CD4-positive, alpha-beta T cell treated with Interleukin-4 for 1 hour (primary cell): Measurements from ENCODE around the gene ZNF296.

Experiments used
- DNase-seq, 2 donors: peaks; one replicate each; pipeline ENCODE4 v3.0.0-alpha.2; 2020 to 2022

The ZNF296 gene

DNA sequence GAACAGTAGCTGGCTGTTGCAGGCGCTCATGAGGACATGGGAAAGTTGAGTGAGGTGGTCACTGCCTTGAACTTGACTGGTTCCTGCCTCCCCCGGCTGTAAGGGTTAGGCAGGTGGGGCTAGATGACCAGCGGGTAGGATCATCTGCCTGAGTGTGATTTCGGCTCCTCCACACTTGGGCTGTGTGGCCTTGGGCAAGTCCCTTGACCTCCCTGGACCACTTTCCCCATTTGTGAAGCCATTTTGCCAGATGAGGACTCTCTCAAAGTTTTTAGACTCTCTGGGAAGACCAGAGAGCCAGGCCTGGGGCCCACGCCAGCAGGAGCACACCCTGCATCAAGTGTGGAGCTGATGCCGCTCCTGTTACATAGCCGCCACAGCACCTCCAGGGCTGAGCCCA is 26.2 kb upstream of the ZNF296 start:
- DNase-seq: no peak

DNA sequence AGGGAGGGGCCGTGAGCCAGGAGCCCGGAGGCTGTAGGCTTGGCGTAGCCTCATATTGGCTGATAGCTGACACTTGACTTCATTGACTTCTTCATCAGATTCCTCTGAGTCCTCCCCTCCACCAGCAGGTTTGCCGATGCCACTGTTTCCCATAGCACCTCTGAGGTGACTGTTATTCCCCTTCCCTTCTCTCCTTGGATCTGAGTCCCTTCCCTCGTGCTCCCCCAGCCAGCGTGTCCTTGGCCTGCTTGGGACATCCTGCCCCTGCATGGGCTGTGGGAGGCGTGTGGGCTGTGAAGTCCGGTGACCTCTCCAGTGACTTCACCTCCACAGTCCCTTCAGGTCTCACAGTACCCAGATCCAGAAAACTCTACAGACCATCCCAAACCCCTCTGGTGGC is 25.5 kb upstream of the ZNF296 start:
- DNase-seq: no peak

DNA sequence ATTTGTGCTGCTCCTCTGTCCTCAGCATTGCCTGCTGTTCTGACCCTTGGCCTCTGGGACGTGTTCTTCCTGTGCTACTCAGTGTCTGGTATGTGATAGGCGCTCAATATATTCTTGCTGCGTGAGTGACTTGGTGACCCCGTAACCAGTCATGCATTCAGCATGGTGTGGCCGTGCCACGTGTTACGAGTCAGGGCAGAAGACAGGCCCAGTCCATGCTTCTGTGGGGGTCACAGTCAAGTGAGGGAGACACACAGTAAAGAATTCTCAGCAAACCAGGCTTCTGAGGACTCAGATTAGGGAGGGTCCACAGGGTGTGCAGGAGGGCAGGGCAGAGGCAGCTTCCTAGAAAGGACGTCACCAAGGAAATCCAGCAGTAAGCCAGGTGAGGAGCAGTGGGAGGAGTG is 24.6 kb upstream of the ZNF296 start:
- no peak for DNase-seq

DNA sequence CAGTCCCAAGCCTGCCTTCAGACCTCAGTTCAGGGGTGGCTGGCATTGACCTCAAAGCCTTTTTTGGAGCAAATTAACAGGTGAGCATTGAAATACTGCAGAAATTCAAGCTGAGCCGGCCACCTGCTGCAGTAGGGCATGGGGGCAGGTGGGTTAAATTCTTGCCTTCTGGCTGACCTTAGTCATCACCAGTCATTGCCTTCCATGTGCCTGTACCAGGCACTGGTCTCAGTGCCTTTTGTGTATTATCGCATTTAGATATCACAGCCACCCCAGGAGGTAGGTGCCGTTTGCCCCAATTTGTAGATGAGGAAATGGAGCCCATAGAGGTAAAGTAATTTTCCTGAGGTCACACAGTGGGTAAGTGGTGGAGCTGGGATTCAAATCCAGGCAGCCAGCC is 23.9 kb upstream of the ZNF296 start:
- DNase-seq: no peak

DNA sequence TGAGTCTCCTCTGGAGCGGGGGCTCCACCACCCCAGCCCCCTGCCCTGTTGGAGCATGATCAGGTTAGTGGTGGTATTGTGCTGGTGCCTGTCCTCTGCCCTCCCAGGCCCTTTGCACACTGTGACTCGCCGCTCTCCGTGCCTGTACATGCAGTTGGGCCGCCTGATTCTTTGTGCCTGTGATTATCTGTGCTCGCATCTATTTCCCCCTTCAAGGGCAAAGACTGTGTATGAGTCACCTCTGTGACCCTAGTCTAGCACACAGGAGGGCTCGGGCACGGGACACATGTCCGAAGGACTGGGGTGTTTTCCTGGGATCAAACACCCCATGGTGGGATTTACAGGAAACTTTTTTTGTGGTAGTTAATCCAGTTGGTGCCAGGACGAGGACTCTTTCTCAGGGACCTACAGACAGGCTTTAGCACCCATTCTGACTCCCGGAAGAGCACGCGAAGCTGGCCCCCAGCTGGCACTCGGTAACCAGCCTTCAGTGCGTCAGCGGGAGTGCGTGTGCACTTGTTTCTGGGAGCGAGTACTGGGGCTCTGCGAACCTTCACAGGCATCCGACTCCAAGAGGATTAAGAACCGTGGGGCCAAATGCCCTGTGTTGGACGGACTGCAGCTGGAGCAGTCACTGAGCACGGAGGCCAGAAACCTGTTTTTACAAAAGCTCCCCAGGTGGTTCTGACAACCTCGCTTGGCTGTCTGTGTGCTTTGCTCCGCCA is 23.4 kb upstream of the ZNF296 start:
- no peak for DNase-seq

DNA sequence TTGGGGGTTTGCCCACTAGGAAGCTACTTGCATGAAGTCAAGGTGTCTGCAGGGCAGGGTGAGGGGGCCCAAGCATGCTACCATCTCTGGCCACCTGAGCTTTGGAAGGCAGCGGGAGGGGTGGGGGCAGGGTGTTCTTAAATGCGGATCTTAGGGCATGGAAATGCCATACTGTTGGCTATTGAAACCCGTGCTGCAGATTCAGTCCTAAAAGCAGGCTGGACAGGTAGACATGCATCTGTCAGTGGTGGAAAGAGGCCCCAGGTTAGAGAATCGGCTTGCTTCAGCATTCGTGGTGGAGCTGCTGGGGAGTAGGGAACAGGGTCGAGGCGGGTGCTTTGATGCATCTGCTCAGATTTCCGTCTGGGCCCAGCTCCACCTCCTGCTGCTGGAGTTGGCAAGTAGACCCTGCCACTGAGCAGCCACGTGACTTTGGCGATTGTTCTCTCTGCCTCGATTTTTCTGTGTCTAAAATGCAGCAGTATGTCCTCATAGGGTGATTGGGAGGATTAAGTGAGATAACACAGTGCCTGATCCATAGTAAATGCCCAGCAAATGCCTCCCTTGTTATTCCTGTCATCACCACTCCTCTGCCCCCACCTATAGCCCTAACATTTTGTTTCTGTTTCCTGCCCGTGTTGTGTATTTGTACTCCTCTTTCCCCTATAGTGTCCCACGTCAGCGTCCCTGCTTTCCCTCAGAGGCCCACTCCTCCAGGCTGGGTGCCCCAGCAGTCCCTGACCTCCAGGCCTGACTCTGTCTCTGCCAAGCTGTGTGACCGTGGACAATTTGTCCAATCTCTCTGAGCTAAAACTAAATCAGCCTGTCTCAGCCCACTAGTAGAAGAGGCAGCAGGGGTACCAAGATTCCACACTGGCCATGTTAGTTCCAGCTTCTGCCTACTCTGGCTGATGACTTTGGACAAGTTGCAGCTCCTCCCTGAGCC is 22.5 kb upstream of the ZNF296 start:
- DNase-seq: no peak

DNA sequence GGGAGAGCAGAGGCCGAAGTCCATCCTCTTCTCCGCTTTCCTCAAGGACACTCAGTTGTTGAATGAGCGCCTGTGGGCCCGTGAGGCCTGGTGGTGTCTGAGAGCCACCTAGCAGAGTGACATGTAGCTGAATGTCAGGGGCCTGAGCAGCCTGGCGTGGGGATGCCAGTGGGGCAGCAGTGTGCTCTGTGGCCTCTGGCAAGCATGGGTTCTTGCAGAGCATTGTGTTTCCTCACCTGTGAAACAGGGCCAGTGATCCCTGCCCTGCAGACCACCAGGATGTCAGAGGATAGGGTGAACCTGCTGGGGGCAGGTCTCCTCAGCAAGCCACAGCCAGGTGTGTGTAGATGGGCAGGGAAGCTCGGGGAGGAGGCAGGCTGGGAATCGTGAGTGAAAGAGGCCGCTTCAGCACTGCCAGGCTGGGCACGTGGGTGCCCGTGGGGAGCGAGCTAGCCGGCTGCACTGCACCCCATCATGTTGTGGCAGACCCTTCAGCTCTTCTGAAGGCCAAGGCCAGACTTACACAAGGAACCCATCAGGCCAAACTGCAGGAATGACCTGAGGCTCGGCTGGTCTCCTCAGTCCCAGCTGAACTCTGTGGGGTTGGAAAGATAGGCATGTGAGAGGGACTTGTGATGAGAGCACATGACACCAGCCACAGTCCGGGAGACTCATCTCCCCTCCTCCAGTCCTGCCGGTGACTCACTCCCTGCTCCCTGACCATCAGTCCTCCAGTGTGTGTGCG is 21.7 kb upstream of the ZNF296 start:
- DNase-seq: no peak

DNA sequence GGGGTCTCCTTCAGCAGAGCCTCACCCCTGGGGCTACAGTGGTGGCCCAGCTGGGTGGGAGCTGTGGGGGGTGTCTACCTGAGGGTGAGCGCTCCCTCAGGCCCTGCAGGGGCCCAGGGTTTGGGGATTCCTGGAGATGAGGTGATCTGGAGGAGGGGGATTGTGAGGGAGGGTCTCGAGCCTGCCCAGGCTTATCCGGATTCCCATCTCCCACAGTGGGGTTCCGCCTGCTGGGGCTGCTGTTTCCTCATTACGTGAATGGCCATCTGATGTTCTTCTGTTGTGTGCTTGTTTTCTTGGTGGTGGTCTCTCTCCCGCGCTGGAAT is 21.1 kb upstream of the ZNF296 start:
- DNase-seq: no peak

DNA sequence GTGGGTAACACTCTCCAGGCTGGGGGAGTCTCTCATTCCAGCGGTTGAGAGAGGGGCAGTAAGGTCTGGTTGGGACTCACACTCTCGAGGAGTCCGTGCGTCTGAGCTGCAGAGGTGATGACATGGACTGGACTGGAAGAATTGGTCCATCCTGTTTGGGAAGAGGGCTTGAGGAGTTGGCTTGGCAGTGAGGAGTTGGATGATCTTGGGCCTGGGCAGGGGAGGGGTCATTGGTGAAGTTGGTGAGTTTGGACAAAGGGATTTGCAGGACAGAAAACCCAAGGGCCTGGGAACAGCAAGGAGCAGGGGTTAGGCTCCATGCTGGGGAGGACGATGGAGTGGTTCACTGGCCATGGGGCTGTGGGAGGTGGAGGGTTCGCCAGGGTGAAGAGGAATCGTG is 20.4 kb upstream of the ZNF296 start:
- no peak for DNase-seq

DNA sequence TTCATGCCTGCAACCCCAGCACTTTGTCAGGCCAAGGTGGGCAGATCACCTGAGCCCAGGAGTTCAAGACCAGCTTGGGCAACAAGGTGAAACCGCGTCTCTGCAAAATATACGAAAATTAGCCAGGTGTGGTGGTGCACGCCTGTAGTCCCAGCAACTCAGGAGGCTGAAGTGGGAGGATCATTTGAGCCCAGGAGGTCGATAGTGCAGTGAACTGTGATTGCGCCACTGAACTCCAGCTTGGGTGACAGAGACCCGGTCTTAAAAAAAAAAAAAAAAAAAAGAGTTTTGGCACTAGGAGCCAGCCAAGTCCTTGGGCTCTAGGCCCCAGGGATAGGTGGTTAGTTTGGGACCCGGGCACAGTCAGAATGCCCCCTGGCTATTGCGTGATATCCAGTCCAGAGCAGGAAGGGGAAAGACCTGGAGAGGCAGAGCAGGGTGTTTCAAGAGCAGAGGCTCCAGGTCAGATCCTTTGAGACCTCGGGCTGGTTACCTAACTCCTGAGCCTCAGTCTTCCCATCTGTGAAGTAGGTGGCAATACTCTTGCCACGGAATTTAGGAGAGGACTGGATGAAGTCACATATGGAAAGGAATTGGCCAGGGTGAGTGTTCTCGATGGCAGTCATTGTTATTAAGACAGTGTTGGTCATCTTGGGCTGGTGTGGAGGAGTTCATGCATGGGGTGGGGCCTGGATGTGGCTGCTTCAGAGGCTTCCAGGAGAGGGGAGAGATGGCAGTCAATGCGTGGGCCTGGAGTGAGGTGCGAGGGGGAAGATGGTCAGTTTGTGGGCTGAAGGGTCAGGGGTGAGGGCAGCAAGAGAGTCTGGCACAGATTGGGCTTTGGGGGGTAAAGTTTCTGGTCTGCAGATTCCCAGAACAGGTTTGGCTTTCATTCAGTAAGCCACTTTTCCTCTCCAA is 19.5 kb upstream of the ZNF296 start:
- no peak for DNase-seq

DNA sequence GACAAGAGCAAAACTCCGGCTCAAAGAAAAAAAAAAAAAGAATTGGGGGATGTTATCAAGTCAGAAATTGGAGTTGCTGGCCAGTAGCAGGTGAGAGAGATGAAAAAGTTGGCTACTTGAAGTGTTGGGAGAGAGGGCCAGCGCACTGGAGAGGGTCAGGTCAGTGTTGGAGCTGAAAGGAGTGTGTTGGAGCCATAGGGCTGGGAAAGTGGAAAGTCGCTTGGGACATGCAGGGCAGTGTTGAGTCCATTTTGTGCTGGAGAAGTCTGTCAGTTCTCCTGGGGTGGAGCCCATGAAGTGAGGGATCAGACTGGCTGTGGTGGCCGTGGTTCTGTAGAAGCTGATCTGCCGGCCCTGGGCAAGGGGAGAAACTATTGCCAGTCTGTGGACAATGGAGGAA is 18.4 kb upstream of the ZNF296 start:
- DNase-seq: no peak

DNA sequence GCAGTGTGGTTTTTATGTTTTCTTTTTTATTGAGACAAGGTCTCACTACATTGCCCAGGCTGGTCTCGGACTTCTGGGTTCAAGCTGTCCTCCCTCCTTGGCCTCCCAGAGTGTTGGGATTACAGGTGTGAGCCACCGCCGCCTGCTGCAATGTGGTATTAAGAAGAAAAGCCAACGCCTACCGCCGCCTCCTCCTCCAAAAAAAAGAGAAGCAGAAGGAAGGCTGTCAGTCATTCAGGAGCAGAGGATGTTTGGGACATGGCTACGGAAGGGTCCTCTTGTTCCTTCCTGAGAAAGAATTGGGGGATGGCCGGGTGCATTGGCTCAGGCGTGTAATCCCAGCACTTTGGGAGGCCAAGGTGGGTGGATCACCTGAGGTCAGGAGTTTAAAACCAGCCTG is 17.9 kb upstream of the ZNF296 start:
- no peak for DNase-seq

DNA sequence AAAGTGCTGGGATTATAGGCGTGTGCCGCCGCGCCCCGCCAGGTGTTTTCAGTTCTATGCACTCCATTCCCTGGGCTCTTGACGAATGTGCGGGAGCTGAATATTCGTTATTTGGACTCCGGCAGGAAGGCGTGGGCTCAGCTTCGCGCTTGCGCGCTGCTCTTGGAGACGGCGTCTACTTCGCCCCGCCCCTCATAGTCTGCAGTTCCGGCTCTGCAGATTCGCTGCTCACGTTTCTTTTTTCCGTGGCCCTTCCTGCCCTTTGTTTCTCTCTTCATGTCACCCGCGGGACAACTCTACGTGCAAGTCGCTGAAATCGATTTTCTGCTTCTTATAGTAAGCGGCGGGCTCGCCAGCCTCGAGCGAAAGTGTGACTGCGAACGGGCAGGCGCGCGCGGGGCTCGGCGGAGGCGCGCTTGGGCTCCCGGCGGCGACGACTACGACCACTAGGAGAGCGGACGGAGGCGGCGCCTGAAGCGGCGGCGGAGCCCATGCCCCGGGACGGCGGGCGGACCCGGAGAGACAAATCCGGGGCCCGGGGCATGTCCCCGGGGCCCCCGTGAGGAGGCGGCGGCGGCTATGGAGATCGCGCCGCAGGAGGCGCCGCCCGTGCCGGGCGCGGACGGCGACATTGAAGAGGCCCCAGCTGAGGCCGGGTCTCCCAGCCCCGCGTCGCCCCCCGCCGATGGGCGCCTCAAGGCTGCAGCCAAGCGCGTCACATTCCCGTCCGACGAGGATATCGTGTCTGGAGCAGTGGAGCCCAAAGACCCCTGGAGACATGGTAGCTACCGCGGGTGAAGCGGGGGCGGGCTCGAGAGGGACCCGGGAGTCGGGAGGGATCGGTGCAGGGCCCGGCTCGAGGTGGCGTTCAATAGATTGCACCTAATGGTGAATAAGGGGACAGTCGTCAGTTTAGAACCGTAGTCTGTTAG is 16.7 kb upstream of the ZNF296 start, which contains the start of gene PPP1R37:
Gene PPP1R37 (plus strand): TSS at position 433 of the 932 bp plus-strand sequence. CDS start 147 bp downstream, at position 580.
- DNase-seq: peak; percentile 95 to 96

DNA sequence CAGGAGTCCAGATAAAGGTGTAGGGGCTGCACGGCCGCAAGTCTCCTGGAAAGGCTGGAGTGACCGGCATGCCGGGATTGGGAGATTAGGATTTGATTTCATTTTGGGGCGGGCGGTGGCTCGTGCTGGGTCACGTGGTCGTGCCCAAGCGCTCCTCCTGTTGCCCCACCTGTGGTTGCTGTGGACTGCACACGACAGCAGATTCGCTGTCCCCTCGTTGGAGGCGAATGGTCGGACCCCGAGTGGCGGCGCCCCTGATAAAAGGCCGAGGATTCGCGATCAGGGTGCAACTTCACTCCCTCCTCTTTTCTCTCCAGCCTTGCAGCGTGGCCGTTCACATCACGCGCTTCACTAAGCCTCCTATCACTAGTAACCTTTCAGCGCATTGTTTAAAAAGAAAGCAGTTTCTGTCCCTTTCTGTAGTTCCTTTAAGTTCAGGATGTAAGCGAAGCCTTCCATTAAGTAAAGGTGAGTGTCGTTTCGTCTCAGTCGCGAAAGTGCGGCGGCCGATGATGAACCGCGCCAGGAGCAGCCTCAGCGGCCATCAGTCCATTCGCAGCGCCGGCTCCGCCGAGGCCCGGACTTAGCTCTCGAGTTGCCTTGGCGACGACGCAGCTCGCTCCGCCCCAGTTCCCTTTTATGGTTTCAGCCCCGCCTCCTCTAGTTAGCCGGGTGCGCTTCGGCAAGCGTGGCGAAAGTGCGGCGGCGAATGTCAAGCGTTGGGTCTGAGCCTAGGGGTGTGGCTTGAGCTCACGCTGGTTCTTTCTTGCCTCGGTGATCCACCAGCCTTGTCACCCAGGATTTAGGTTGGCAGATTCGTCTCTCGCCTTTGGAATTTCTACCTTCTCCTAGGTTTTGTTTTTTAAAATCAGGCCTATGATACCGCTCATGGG is 15.0 kb upstream of the ZNF296 start:
- peak; percentile 98 for DNase-seq

DNA sequence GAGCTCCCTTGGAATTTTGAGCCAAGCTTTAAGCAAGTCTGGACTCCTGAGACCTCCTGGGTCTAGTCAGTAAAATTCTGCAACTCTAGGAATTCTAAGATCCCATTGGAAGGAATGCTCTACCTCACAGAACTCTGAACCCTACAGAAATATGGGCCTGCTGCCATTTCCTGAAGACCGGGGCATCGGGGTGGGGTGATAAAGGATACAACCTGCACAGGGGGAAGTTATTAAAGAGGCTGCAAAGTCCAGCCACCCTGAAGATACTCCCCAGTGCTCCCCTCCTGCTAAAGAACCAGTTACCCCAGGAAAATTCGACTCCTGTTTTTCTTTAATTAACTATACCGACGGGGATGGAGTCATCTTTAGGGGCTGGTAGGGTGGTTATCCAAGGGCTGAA is 14.3 kb upstream of the ZNF296 start:
- no peak for DNase-seq

DNA sequence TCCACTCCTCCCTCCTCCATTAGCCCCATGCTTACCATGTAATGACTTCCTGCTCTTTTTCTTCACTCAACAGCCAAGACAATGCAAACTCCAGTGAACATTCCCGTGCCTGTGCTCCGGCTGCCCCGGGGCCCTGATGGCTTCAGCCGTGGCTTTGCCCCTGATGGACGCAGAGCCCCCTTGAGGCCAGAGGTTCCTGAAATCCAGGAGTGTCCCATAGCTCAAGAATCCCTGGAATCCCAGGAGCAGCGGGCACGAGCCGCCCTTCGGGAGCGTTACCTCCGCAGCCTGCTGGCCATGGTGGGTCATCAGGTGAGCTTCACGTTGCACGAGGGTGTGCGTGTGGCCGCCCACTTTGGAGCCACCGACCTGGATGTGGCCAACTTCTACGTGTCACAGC is 13.8 kb upstream of the ZNF296 start:
- no peak for DNase-seq

DNA sequence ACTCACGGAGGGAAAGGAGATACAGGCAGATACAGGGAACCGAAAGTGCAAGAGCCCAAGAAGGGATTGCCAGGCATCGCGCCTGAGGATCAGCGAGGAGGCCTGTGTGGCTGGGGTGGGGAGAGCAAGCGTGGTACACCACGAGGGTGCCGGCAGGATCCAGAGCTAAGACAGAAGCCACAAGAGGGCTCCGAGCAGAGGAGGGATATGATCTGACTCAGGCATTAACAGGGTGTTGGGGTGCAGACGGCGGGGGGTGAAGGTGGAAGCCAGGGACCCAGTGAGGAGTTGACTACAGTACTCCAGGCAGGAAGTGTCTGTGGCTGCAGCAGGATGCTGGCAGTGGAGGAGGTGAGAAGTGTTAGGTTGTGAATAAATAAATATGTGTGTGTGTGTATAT is 11.3 kb upstream of the ZNF296 start:
- DNase-seq: peak; percentile 78 to 84

DNA sequence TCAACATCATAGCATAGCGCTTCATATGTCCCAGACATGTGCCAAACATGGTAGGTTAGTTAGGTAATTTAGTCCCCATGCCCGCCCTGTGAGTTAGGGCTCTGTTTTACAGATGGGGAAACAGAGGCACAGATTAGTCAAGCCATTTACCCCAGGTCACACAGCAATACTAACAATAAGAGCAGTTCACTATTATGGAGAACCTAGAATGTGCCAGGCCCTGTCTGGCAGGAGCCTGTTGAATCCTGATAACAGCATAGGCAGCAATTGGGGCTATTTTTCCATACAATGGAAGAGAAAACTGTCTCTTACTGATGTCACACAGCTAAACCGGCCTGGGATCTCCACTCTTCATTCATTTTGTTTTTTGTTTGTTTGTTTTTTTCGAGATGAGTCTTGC is 10.2 kb upstream of the ZNF296 start:
- no peak for DNase-seq

DNA sequence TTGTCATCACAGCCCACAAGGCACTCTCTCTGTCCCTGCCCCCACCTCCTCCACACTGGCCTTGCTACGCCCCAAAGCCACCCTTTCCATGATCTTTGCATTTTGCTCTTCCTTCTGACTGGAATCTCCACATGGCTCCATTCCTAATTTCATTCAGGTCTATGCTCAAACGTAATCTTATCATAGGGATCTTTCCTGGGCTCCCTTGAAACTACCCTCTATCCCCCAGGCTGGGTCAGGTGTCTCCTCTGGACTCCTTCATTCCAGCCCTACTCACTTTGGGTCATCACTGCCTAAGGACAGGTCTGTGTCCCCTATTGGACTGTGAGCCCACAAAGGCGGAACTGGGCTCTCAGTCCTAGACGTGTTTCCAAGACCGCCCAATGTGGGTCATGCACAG is 5.9 kb upstream of the ZNF296 start:
- DNase-seq: no peak

DNA sequence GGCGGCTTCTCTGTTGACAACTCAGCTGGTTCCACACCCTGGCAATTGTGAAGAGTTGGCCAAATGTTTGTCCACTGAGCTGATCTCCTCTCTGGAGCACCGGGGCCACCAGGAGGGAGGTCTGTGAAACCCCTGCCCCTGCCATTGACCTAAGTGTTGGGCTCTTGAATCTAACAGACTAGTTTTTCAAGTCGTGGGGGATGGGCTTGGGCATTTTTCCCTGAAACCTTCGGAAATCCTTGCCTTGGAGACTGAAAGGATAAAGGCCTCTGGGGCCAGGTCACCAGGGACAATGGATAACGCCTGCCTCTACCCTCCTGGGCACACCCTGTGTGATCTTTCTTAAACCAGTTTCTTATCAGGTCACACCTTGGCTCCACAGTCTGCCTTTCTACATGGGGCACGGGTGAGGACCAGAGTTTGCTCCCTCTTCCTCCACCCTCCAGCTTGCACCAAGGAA is 3.7 kb upstream of the ZNF296 start:
- DNase-seq: no peak
